Camera-type eye (tissue), 1 donor: ENCODE results near the gene CRLF1. TPM values are rescaled to one million over a fixed set of nuclear protein-coding genes. Genes with fewer than 3 reads are reported as not detected.

Experiments used
- total RNA-seq: library from RNA; depleted of rRNA; stranded (reverse); fragments of >200 nt; gene quantifications from one replicate; pipeline ENCODE4 v1.2.3, GENCODE V29; 2014

CRLF1 gene, protein sequence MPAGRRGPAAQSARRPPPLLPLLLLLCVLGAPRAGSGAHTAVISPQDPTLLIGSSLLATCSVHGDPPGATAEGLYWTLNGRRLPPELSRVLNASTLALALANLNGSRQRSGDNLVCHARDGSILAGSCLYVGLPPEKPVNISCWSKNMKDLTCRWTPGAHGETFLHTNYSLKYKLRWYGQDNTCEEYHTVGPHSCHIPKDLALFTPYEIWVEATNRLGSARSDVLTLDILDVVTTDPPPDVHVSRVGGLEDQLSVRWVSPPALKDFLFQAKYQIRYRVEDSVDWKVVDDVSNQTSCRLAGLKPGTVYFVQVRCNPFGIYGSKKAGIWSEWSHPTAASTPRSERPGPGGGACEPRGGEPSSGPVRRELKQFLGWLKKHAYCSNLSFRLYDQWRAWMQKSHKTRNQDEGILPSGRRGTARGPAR
- total RNA-seq, result 13.3 TPM

DNA sequence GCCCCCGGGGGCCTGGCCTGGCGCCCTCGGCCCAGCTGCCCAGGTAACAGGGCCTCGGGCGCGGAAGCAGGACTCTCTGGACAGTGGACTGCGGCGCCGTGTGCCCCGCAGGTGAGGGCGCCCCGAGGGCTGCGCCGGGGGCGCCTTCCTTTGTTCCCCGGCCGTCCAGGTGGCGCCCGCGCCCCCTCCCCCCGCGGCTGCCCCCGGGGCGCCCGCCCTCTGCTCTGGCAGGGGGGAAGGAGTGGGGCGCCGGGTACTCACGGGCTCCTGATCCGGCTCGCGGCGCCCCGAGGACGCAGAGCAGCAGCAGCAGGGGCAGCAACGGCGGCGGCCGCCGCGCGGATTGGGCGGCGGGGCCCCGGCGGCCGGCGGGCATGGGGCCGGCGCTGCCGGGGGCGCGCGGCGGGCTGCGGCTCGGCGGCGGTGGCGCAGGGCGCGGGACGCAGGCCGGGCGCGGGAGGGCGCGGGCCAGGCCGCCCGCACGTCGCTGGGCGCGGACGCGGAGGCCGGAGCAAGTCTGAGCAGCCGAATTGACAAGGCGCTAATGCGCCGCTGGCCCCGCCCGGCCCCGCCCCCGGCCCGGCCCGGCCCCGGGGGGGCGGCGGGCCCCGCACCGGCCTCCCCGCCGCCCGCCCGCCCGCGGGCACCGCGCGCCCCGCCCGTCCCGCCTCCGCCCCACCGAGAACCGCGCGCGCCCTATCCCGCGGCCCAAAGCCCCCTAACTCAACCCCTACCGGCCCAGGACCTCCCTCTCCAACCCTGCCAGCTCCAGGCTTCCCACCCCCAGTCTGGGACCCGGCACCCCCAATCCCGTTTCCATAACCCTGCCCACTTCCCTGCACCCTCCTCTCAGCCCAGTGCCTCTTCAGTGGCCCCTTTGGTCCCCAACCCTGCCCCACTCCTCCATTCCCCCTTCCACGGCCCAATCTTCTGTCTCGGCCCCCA is at the start of gene CRLF1:
Gene CRLF1 (minus strand): TSS at position 519 of the 945 bp plus-strand sequence. CDS start 143 bp downstream, at position 376.

DNA sequence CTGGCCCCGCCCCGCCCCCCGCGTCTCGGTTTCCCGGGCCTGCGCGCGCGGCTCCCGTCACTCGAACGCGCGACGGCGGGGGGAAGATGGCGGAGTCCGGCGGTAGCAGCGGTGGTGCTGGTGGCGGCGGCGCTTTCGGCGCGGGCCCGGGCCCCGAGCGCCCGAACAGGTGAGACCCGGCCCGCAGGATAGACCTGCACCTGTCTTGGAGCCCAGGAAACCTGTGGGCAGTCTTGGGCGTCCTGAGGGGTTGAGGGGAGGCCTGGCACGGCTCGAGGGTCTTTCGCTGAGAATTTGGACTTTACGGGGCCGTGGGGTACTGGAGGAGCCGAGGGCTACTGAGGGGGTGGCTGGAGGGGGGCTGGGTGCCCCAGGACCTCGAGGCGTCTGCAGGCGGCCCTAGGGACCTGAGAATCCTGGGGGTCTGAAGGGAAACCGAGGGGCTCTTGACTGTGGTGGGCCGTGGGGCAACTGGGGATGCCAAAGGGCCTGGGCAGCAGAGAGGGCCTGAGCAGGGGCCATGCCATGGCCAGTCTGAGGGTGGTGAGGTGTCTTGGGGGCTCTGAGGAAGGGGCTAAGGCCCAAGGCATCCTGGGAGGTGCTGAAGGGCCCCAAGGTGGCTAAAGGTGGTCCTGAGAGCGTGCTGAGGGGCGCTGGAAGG is 30.5 kb upstream of the CRLF1 start, which contains the start of gene KLHL26:
Gene KLHL26 (plus strand): TSS at position 60 of the 661 bp plus-strand sequence. CDS start 27 bp downstream, at position 87.

DNA sequence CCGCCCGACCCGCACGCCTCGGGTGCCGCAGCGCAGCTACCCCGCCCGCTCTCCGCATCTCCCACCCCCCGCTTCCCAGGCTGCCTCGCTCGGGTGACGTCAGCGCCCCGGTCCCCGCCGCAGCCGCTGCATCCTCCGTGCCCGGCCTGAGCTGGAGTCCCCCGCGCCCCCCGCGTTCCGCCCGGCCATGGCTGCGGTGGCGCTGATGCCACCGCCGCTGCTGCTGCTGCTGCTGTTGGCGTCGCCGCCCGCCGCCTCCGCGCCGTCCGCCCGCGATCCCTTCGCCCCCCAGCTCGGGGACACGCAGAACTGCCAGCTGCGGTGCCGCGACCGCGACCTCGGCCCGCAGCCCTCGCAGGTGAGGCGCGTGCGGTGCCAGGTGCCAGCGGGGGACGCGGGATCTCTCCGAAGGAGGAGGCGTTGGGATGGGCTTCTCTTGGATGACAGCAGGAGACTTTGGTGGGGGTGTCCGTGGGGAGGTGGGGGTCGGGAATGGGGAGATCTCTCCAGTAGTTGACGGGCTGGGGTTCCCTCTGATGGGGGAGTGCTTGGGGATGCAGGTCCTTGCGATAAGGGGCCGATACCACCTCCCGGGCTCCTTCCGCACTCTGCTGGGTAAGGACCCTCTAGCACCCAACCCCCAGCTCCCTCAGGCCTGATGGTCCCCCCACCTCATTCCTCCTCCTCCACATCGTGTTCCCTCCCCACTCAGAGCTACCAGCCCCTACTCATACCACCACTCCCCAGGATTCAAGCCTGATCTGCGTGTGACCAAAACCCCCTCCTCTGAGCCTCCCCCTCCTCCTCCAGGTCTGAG is 6.4 kb upstream of the CRLF1 start, which contains the start of gene TMEM59L:
Gene TMEM59L (plus strand): TSS at position 99 of the 817 bp plus-strand sequence. CDS start 89 bp downstream, at position 188.

DNA sequence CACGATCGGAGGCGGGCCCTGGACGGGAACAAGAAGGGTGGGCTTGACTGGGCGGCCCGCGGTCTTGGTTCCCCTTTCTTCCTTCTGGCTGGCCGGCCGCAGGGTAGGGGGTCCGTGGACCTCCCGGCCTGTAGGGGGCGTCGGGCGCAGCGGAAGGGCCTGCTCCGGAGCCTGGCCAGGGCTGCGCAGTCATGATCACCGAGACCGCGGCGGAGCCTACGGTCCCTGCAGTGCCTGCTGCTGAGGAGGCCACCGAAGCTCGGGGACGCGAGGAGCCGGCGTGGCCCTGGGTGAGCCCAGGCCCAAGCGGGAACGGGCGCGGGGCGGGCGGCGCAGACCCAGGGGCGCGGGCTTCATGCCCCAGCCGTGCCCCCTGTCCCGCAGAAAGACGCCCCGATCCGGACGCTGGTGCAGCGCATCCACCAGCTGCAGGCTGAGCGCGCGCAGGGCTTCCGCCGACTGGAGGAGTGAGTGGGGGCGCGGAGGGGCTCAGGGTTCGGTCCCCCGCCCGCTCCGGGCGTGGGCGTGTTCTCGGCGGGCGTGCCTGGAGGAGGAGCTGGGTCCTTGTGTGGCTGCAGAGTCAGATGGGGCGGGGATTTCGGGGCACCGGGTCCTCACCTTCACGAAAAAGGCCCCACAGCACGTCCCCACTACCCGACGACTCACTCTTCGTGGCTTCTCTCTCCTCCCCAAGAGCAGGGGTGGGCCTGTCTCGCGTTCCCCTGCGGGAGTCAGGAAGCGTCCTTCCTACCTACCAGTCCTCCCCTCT is 17.8 kb downstream of the CRLF1 start, which contains the start of gene REX1BD:
Gene REX1BD (plus strand): TSS at position 188 of the 769 bp plus-strand sequence. CDS start 4 bp downstream, at position 192.

DNA sequence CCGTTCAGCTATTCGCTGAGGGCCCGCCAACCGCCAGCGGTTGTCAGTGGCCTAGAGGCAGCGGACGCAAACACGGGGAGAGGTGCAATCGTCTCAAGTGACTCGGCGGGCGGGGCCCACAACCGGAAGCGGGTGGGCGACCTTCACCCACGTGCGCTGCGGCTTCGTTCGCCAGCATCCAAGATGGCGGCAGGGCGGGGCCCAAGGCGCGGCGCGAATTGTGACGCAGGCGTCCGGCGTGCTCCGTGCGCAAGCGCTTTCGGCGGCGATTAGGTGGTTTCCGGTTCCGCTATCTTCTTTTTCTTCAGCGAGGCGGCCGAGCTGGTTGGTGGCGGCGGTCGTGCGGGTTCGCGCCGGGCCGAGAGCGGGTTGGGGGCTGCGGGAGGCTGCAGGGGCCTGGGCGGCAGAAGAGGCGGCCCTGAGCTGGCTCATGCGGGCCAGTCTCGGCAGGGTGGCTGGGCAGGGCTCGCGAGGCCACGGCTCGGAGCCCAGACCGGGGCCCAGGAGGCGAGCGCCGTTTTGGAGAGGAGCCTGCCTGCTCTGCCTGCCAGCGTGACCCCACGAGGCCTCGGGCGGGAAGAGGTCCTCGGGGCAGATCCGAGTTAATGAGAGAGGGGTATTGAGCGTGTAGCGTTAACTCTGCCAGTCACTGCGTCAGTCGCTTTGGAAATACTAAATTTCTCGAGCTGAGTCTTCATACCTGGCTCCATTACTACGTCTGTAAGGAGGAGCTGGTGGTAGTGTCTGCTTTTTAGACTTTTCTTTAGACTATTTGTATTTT is 34.8 kb downstream of the CRLF1 start, which contains the start of gene UBA52:
Gene UBA52 (plus strand): TSS at position 294 of the 781 bp plus-strand sequence. CDS start 1,444 bp downstream, outside the sequence.

DNA sequence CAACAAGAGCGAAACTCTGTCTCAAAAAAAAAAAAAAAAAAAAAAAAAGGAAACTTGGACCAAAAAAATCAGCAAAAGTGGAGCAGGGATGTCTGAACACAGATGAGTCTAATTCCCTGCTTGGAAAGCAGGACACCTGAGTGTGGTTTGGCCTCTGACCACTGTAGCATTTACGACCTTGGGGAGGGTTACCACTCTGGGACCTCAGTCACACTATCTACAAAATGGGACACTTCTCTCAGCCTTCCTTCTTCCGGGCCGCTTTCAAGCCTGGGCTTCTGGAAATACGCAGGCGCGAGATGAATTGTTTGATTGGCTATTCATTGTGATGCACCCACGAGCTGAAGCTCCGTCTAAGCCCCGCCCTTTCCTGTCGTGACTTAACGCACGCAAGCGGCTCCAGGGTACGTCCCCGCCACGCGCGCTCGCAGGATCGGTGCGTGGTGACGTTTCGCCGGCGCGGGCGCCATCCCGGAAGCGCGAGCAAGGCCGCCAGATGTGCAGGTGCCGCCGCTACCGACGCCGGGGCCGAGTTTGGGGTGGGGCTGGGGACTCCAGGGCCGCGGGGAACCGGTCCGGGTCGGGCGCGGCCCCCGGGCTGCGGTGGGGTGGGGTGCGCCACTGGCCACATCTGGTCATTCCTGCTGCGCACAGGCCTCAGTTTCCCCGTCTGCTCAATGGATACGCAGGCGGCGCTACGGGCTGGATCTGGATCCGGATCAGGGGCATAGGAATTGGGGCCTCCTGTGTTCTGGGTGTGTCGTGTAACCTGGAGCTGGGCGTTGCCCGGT is 49.0 kb downstream of the CRLF1 start, which contains the start of gene KXD1:
Gene KXD1 (plus strand): TSS at position 460 of the 791 bp plus-strand sequence. CDS start 4,187 bp downstream, outside the sequence.

Other genes starting within 250 kb of the CRLF1 start
- 8.2 TPM for gene GDF15, start 220.6 kb downstream of the CRLF1 start, total RNA-seq
- gene LRRC25, start 209.2 kb downstream of the CRLF1 start, total RNA-seq, result 2.0 TPM
- 49.9 TPM for gene SSBP4, start 187.4 kb downstream of the CRLF1 start, total RNA-seq
- gene ISYNA1, start 168.7 kb downstream of the CRLF1 start, total RNA-seq, result 75.6 TPM
- 12.5 TPM for gene ELL, start 84.7 kb downstream of the CRLF1 start, total RNA-seq
- 166 TPM for gene FKBP8, start 63.2 kb downstream of the CRLF1 start, total RNA-seq
- 42.3 TPM for gene KXD1, start 48.9 kb downstream of the CRLF1 start, total RNA-seq
- gene UBA52, start 34.9 kb downstream of the CRLF1 start, total RNA-seq, result 388 TPM
- 46.2 TPM for gene REX1BD, start 18.0 kb downstream of the CRLF1 start, total RNA-seq
- gene TMEM59L, start 6.1 kb upstream of the CRLF1 start, total RNA-seq, result 22.3 TPM
- gene KLHL26, start 30.2 kb upstream of the CRLF1 start, total RNA-seq, result 18.0 TPM
- gene CRTC1, start 76.9 kb upstream of the CRLF1 start, total RNA-seq, result 13.9 TPM
- gene COMP, start 184.5 kb upstream of the CRLF1 start, total RNA-seq, result 0.60 TPM
- 119 TPM for gene UPF1, start 225.2 kb upstream of the CRLF1 start, total RNA-seq